Measurements from ENCODE around the gene LBR.
"Not testable (repeated sequence)": the region's sequence is repeated elsewhere in the genome, so short reads cannot be mapped to it uniquely, and the experiment has no call there.

LBR gene

GRCh38 chr1:225418598-225418997 lies 9.2 kb downstream of the LBR start:
- no peak for DNase-seq

- no peak for DNase-seq
These were observed 9.8 kb downstream of the LBR start for GRCh38 chr1:225418059-225418458.

GRCh38 chr1:225415967-225416745 lies 11.7 kb downstream of the LBR start:
- no peak for DNase-seq

GRCh38 chr1:225415307-225415706 lies 12.5 kb downstream of the LBR start:
- no peak for DNase-seq

GRCh38 chr1:225413708-225414375 lies 14.0 kb downstream of the LBR start:
- DNase-seq: no peak

GRCh38 chr1:225412803-225413351 lies 15.0 kb downstream of the LBR start:
- DNase-seq: no peak

- DNase-seq: no peak
These were observed 15.5 kb downstream of the LBR start for GRCh38 chr1:225412321-225412720.

- DNase-seq: no peak
These were observed 17.8 kb downstream of the LBR start for GRCh38 chr1:225410036-225410435.

GRCh38 chr1:225409051-225409450 lies 18.8 kb downstream of the LBR start:
- no peak for DNase-seq

GRCh38 chr1:225408249-225408648 lies 19.6 kb downstream of the LBR start:
- DNase-seq: no peak

GRCh38 chr1:225407755-225408154 lies 20.1 kb downstream of the LBR start:
- DNase-seq: no peak

GRCh38 chr1:225406976-225407725 lies 20.7 kb downstream of the LBR start:
- no peak for DNase-seq

GRCh38 chr1:225400968-225401367 lies 26.9 kb downstream of the LBR start:
- no peak for DNase-seq

- DNase-seq: no peak
These were observed 31.5 kb downstream of the LBR start for GRCh38 chr1:225396357-225396756.

- no peak for DNase-seq
These were observed 38.0 kb downstream of the LBR start for GRCh38 chr1:225389843-225390242.

GRCh38 chr1:225388372-225388771 lies 39.5 kb downstream of the LBR start:
- no peak for DNase-seq

- DNase-seq: not testable (repeated sequence)
These were observed 41.0 kb downstream of the LBR start for GRCh38 chr1:225386860-225387259.

GRCh38 chr1:225380691-225381090 lies 47.1 kb downstream of the LBR start:
- no peak for DNase-seq

GRCh38 chr1:225378880-225379279 lies 49.0 kb downstream of the LBR start:
- DNase-seq: no peak

GRCh38 chr1:225374996-225375395 lies 52.8 kb downstream of the LBR start:
- no peak for DNase-seq

GRCh38 chr1:225373155-225373554 lies 54.7 kb downstream of the LBR start:
- no peak for DNase-seq

GRCh38 chr1:225371366-225372010 lies 56.4 kb downstream of the LBR start:
- no peak for DNase-seq

GRCh38 chr1:225368036-225368552 lies 59.7 kb downstream of the LBR start:
- no peak for DNase-seq

All from activated naive CD4-positive, alpha-beta T cell treated with anti-CD3 and anti-CD28 coated beads, Interleukin-2, amount 50 U/mL, for 16 hours (primary cell).